ENCODE results near the gene BBIP1. TPM values are rescaled to one million over a fixed set of nuclear protein-coding genes. Genes with fewer than 3 reads are reported as not detected.

Gene BBIP1
- total RNA-seq, 1 experiment from 2014 or later, result 19.0 TPM

DNA sequence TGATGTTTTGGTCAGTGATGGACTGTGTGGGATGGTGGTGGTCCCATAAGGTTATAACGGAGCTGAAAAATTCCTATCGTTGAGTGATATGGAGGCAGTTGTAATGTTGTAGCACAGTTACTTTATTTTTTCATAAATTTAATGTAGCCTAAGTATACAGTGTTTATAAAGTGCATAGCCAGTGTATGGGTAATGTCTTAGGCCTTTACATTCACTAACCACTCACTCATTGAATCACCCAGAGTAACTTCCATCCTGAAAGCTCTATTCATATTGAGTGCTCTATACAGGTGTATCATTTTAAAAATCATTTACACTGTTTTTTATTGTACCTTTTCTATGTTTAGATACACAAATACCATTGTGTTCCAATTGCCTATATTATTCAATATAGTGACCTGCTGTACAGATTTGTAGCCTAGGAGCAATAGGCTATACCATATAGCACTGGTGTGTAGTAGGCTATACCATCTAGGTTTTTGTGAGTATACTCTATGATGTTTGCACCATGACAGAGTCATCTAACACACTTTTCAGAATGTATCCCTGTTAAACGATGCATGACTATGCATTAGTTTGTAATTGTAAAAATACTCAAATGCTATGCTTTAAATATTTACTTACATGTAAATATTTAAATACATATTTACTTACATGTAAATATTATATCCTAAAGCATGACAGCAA is 26.2 kb downstream of the BBIP1 start:
- no peak for DNase-seq (ENCODE audit: low spot score)
- ATAC-seq, result no peak
- H3K36me3 Mint-ChIP-seq, result peaks cover 8% of the 10 kb centered on the region
- H3K27me3 Mint-ChIP-seq (ENCODE audit: low read depth), result no peaks in the 10 kb centered on the region
- ChIA-PET CTCF (interaction anchor here (0.6 to 1.8 kb wide), 7 partner anchors 12 to 186 kb away, joined by 3 to 12 read pairs (median 4); partner anchors contain the start of gene SHOC2), POLR2A (no interaction called here)
- H3K9me3 Mint-ChIP-seq, result no peaks in the 10 kb centered on the region
- no peaks in the 10 kb centered on the region for H3K4me1 Mint-ChIP-seq
- no peak overlapping the region for H3K27ac Mint-ChIP-seq
- H3K4me3 Mint-ChIP-seq, result no peak overlapping the region
- TF ChIP-seq, protein P1, sequence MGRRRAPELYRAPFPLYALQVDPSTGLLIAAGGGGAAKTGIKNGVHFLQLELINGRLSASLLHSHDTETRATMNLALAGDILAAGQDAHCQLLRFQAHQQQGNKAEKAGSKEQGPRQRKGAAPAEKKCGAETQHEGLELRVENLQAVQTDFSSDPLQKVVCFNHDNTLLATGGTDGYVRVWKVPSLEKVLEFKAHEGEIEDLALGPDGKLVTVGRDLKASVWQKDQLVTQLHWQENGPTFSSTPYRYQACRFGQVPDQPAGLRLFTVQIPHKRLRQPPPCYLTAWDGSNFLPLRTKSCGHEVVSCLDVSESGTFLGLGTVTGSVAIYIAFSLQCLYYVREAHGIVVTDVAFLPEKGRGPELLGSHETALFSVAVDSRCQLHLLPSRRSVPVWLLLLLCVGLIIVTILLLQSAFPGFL (CRISPR knock-in tag; IDR thresholded peaks at IDR 0.05; ENCODE audit: borderline replicate concordance), result no peak
- TF ChIP-seq PRRX2 (CRISPR knock-in tag; IDR thresholded peaks at IDR 0.05), result no peak
- TF ChIP-seq, protein P2, sequence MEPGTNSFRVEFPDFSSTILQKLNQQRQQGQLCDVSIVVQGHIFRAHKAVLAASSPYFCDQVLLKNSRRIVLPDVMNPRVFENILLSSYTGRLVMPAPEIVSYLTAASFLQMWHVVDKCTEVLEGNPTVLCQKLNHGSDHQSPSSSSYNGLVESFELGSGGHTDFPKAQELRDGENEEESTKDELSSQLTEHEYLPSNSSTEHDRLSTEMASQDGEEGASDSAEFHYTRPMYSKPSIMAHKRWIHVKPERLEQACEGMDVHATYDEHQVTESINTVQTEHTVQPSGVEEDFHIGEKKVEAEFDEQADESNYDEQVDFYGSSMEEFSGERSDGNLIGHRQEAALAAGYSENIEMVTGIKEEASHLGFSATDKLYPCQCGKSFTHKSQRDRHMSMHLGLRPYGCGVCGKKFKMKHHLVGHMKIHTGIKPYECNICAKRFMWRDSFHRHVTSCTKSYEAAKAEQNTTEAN (CRISPR knock-in tag; IDR thresholded peaks at IDR 0.05), result no peak
- TF ChIP-seq, protein P3, sequence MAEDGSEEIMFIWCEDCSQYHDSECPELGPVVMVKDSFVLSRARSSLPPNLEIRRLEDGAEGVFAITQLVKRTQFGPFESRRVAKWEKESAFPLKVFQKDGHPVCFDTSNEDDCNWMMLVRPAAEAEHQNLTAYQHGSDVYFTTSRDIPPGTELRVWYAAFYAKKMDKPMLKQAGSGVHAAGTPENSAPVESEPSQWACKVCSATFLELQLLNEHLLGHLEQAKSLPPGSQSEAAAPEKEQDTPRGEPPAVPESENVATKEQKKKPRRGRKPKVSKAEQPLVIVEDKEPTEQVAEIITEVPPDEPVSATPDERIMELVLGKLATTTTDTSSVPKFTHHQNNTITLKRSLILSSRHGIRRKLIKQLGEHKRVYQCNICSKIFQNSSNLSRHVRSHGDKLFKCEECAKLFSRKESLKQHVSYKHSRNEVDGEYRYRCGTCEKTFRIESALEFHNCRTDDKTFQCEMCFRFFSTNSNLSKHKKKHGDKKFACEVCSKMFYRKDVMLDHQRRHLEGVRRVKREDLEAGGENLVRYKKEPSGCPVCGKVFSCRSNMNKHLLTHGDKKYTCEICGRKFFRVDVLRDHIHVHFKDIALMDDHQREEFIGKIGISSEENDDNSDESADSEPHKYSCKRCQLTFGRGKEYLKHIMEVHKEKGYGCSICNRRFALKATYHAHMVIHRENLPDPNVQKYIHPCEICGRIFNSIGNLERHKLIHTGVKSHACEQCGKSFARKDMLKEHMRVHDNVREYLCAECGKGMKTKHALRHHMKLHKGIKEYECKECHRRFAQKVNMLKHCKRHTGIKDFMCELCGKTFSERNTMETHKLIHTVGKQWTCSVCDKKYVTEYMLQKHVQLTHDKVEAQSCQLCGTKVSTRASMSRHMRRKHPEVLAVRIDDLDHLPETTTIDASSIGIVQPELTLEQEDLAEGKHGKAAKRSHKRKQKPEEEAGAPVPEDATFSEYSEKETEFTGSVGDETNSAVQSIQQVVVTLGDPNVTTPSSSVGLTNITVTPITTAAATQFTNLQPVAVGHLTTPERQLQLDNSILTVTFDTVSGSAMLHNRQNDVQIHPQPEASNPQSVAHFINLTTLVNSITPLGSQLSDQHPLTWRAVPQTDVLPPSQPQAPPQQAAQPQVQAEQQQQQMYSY (CRISPR knock-in tag; IDR thresholded peaks at IDR 0.05), result no peak
- no peak for TF ChIP-seq SP1 (CRISPR knock-in tag; conservative IDR thresholded peaks at IDR 0.05)
- TF ChIP-seq, protein P4, sequence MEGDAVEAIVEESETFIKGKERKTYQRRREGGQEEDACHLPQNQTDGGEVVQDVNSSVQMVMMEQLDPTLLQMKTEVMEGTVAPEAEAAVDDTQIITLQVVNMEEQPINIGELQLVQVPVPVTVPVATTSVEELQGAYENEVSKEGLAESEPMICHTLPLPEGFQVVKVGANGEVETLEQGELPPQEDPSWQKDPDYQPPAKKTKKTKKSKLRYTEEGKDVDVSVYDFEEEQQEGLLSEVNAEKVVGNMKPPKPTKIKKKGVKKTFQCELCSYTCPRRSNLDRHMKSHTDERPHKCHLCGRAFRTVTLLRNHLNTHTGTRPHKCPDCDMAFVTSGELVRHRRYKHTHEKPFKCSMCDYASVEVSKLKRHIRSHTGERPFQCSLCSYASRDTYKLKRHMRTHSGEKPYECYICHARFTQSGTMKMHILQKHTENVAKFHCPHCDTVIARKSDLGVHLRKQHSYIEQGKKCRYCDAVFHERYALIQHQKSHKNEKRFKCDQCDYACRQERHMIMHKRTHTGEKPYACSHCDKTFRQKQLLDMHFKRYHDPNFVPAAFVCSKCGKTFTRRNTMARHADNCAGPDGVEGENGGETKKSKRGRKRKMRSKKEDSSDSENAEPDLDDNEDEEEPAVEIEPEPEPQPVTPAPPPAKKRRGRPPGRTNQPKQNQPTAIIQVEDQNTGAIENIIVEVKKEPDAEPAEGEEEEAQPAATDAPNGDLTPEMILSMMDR (IDR thresholded peaks at IDR 0.05), result no peak
- TF ChIP-seq, protein P5, sequence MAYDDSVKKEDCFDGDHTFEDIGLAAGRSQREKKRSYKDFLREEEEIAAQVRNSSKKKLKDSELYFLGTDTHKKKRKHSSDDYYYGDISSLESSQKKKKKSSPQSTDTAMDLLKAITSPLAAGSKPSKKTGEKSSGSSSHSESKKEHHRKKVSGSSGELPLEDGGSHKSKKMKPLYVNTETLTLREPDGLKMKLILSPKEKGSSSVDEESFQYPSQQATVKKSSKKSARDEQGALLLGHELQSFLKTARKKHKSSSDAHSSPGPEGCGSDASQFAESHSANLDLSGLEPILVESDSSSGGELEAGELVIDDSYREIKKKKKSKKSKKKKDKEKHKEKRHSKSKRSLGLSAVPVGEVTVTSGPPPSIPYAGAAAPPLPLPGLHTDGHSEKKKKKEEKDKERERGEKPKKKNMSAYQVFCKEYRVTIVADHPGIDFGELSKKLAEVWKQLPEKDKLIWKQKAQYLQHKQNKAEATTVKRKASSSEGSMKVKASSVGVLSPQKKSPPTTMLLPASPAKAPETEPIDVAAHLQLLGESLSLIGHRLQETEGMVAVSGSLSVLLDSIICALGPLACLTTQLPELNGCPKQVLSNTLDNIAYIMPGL (CRISPR knock-in tag; IDR thresholded peaks at IDR 0.05), result no peak
- TF ChIP-seq ATF1 (CRISPR knock-in tag; IDR thresholded peaks at IDR 0.05), result no peak
- TF ChIP-seq, protein P6, sequence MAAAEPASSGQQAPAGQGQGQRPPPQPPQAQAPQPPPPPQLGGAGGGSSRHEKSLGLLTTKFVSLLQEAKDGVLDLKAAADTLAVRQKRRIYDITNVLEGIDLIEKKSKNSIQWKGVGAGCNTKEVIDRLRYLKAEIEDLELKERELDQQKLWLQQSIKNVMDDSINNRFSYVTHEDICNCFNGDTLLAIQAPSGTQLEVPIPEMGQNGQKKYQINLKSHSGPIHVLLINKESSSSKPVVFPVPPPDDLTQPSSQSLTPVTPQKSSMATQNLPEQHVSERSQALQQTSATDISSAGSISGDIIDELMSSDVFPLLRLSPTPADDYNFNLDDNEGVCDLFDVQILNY (CRISPR knock-in tag; IDR thresholded peaks at IDR 0.05), result no peak
- TF ChIP-seq TEAD1 (CRISPR knock-in tag; IDR thresholded peaks at IDR 0.05), result no peak
- TF ChIP-seq, protein P7, sequence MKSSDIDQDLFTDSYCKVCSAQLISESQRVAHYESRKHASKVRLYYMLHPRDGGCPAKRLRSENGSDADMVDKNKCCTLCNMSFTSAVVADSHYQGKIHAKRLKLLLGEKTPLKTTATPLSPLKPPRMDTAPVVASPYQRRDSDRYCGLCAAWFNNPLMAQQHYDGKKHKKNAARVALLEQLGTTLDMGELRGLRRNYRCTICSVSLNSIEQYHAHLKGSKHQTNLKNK (CRISPR knock-in tag; IDR thresholded peaks at IDR 0.05), result no peak
- TF ChIP-seq SMAD4 (CRISPR knock-in tag; IDR thresholded peaks at IDR 0.05), result no peak
- no peak for TF ChIP-seq ZNF138 (CRISPR knock-in tag; conservative IDR thresholded peaks at IDR 0.05)
- TF ChIP-seq, protein P8, sequence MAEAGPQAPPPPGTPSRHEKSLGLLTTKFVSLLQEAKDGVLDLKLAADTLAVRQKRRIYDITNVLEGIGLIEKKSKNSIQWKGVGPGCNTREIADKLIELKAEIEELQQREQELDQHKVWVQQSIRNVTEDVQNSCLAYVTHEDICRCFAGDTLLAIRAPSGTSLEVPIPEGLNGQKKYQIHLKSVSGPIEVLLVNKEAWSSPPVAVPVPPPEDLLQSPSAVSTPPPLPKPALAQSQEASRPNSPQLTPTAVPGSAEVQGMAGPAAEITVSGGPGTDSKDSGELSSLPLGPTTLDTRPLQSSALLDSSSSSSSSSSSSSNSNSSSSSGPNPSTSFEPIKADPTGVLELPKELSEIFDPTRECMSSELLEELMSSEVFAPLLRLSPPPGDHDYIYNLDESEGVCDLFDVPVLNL (CRISPR knock-in tag; IDR thresholded peaks at IDR 0.05; ENCODE audit: borderline replicate concordance, low read depth), result no peak
